Activated naive CD4-positive, alpha-beta T cell (primary cell): Measurements from ENCODE around the gene C2orf81.
"Not testable (repeated sequence)": the region's sequence is repeated elsewhere in the genome, so short reads cannot be mapped to it uniquely, and the experiment has no call there.

Source experiments
- DNase-seq, 4 experiments: peaks; one replicate each; lab custom pipeline; 2025; lab: John Stamatoyannopoulos, UW

The C2orf81 gene

GRCh38 chr2:74442483-74443297, 21.3 kb upstream of the C2orf81 start:
- not testable (repeated sequence) for DNase-seq

GRCh38 chr2:74441690-74442482, 20.5 kb upstream of the C2orf81 start, which contains the start of gene RTKN:
TSS of gene RTKN (minus strand) at chr2:74441937. CDS start at chr2:74441816, 121 bp downstream.
- DNase-seq: no peak

GRCh38 chr2:74441170-74441689, 19.8 kb upstream of the C2orf81 start:
- no peak for DNase-seq

- peak in 1 of 4 experiments; percentile 18 for DNase-seq
Observed at GRCh38 chr2:74440378-74441169, 19.2 kb upstream of the C2orf81 start.

GRCh38 chr2:74439803-74440377, 18.5 kb upstream of the C2orf81 start:
- no peak for DNase-seq

GRCh38 chr2:74439373-74439772, 18.0 kb upstream of the C2orf81 start:
- no peak for DNase-seq

GRCh38 chr2:74438248-74438647, 16.8 kb upstream of the C2orf81 start:
- DNase-seq: no peak

- no peak for DNase-seq
Observed at GRCh38 chr2:74436848-74437695, 15.7 kb upstream of the C2orf81 start.

- no peak for DNase-seq
Observed at GRCh38 chr2:74436111-74436805, 14.8 kb upstream of the C2orf81 start.

GRCh38 chr2:74430502-74430901, 9.1 kb upstream of the C2orf81 start:
- no peak for DNase-seq

- DNase-seq: no peak
Observed at GRCh38 chr2:74429487-74430451, 8.3 kb upstream of the C2orf81 start.

- DNase-seq: no peak
Observed at GRCh38 chr2:74428675-74429074, 7.3 kb upstream of the C2orf81 start.

GRCh38 chr2:74427551-74427950, 6.1 kb upstream of the C2orf81 start:
- DNase-seq: no peak

- no peak for DNase-seq
Observed at GRCh38 chr2:74426181-74426758, 4.9 kb upstream of the C2orf81 start.

GRCh38 chr2:74425523-74425922, 4.1 kb upstream of the C2orf81 start:
- DNase-seq: no peak

- DNase-seq: no peak
Observed at GRCh38 chr2:74424995-74425406, 3.6 kb upstream of the C2orf81 start.

GRCh38 chr2:74424139-74424992, 2.9 kb upstream of the C2orf81 start:
- no peak for DNase-seq
